Muscle of leg (tissue), 11 donors: ENCODE data around the gene MLH3. TPM values are rescaled to one million over a fixed set of nuclear protein-coding genes. Genes with fewer than 3 reads are reported as not detected.
"Not testable (repeated sequence)": the region's sequence is repeated elsewhere in the genome, so short reads cannot be mapped to it uniquely, and the experiment has no call there.

Experiments used
- DNase-seq: peaks from one replicate; pipeline ENCODE4 v3.0.0; 2013
- H3K27ac ChIP-seq: one replicate; pipeline ENCODE4 v1.5.1; 2013; ENCODE audit warnings: mild to moderate bottlenecking, low read length, control low read depth
- H3K27me3 ChIP-seq: one replicate; pipeline ENCODE4 v1.6.1; 2013; ENCODE audit warnings: low read length; ENCODE audit not compliant: control insufficient read depth, insufficient read depth
- H3K36me3 ChIP-seq: one replicate; pipeline ENCODE4 v1.6.1; 2013; ENCODE audit warnings: low read length; ENCODE audit not compliant: control insufficient read depth, insufficient read depth
- H3K4me1 ChIP-seq: one replicate; pipeline ENCODE4 v1.6.1; 2013; ENCODE audit warnings: low read length; ENCODE audit not compliant: control insufficient read depth, insufficient read depth
- H3K4me3 ChIP-seq: one replicate; pipeline ENCODE4 v1.5.1; 2013; ENCODE audit warnings: low read length, control low read depth
- H3K9me3 ChIP-seq: replicated peaks from 2 replicates; pipeline ENCODE4 v1.6.1; 2013; ENCODE audit warnings: low read depth, low read length; ENCODE audit not compliant: control insufficient read depth
- WGBS: methylation state at CpG from one replicate; pipeline ENCODE4 v1.1.5; 2013; ENCODE audit warnings: missing lambda C conversion rate; ENCODE audit not compliant: insufficient coverage; 5-methylcytosine and 5-hydroxymethylcytosine counted together
- polyA plus RNA-seq, 8 donors: library from polyadenylated mRNA; unstranded; fragments of 120-200 nt; gene quantifications; one replicate each; pipeline versions ENCODE4 v1.2.1 to v1.2.3, GENCODE V29; 2013; ENCODE audit warnings: inconsistent platforms in 1 of 8, low replicate concordance in 1 of 8; ENCODE audit not compliant: insufficient read length in 8 of 8, insufficient read depth in 1 of 8
- total RNA-seq: library from RNA; stranded (reverse); fragments of 120-200 nt; gene quantifications from one replicate; pipeline ENCODE4 v1.2.4, GENCODE V29; 2013

The MLH3 gene
- total and polyA plus RNA-seq, 9 donors: 18.4 to 40.9 (median 20.0) TPM

DNA sequence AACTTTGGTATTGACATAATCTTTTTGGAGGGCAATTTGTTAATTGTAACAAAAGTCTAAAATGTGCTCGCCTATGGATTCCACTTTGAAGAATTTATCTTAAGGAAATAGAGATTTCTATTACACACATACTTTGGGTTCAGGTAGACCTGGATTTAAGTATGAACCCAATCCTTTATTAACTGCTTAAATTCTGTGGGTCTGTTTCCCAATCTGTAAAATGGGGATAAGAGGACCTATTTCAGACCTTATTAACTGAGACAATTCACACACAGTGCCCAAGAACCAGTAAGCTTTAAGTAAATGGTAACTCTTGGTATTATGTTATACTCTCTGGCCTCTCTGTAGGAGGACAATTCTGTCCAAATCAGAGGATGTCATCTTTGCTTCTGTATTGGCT lies 49.4 kb downstream of the MLH3 start:
- Histone ChIP-seq H3K36me3 (peaks cover 22% of the 10 kb centered on the region), H3K4me3 (peak overlapping the region; percentile 94), H3K9me3 (peaks cover 4% of the 10 kb centered on the region), H3K27ac (peak overlapping the region; percentile 93), H3K4me1 (peaks cover 15% of the 10 kb centered on the region), H3K27me3 (no peaks in the 10 kb centered on the region)
- no CpG with 5 or more reads among the region's 1 CpG for WGBS
- DNase-seq: no peak

DNA sequence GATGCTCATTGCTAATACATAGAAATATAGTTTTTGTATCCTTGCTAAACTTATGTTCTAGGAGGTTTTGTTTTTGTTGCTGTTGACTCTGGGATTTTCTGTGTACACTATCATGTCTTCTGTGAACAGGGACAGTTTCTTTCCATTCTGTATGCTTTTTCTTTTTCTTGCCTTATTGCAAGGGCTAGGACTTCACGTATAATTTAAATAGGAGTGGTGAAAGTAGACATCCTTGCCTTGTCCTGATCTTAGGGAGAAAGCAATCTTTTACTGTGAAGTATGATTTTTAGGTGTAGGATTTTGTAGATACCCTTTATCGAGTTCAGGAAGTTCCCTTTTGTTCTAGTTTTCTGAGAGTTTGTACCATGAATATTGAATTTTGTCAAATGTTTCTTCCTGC lies 50.0 kb downstream of the MLH3 start:
- peaks cover 7% of the 10 kb centered on the region for H3K9me3 ChIP-seq
- H3K36me3 ChIP-seq: peaks cover 16% of the 10 kb centered on the region
- 67% methylated on average over 1 of the region's 2 CpGs for WGBS
- no peak overlapping the region for H3K27ac ChIP-seq
- no peak overlapping the region for H3K4me3 ChIP-seq
- no peaks in the 10 kb centered on the region for H3K27me3 ChIP-seq
- H3K4me1 ChIP-seq: peaks cover 15% of the 10 kb centered on the region
- DNase-seq: no peak

DNA sequence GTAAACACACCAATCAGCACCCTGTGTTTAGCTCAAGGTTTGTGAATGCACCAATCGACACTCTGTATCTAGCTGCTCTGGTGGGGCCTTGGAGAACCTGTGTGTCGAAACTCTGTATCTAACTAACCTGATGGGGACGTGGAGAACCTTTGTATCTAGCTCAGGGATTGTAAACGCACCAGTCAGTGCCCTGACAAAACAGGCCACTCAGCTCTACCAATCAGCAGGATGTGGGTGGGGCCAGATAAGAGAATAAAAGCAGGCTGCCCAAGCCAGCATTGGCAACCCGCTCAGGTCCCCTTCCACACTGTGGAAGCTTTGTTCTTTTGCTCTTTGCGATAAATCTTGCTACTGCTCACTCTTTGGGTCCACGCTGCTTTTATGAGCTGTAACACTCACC lies 55.5 kb downstream of the MLH3 start:
- not testable (repeated sequence) for H3K36me3 ChIP-seq, DNase-seq, H3K27me3 ChIP-seq, H3K9me3 ChIP-seq, H3K4me1 ChIP-seq, H3K27ac ChIP-seq, H3K4me3 ChIP-seq
- no CpG with 5 or more reads among the region's 7 CpGs for WGBS

DNA sequence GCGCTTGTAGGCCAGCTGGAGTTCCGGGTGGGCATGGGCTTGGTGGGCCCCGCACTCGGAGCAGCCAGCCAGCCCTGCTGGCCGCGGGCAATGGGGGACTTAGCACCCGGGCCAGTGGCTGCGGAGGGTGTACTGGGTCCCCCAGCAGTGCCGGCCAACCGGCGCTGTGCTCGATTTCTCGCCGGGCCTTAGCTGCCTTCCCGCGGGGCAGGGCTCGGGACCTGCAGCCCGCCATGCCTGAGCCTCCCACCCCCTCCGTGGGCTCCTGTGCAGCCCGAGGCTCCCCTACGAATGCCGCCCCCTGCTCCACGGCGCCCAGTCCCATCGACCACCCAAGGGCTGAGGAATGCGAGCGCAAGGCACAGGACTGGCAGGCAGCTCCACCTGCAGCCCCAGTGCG lies 57.1 kb downstream of the MLH3 start:
- WGBS: 93% methylated on average over 22 of the region's 28 CpGs
- not testable (repeated sequence) for DNase-seq, H3K4me3 ChIP-seq, H3K27ac ChIP-seq, H3K27me3 ChIP-seq, H3K36me3 ChIP-seq, H3K4me1 ChIP-seq, H3K9me3 ChIP-seq

DNA sequence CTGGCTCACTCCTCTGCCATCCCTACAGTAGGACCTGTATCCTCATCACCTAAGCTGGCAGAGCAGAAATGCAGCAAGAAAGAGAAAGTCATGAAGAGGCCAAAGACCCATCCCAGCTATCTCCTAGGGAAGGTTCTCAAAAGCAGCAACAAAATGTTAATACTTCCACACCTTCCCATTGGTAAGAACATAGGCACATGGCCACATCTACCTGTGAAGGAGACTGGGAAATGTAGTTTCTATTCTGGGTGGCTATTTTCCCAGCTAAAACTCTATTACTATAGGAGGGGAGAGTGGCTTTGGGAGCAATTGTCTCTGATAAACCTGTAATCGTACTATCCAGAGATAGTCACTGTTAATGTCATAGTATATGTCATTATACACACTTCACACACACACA lies 62.3 kb downstream of the MLH3 start:
- no peaks in the 10 kb centered on the region for H3K27me3 ChIP-seq
- no peak overlapping the region for H3K4me3 ChIP-seq
- H3K9me3 ChIP-seq: no peaks in the 10 kb centered on the region
- no CpG with 5 or more reads among the region's 1 CpG for WGBS
- no peak for DNase-seq
- peaks cover 22% of the 10 kb centered on the region for H3K4me1 ChIP-seq
- H3K27ac ChIP-seq: peak overlapping the region; percentile 36
- no peaks in the 10 kb centered on the region for H3K36me3 ChIP-seq

DNA sequence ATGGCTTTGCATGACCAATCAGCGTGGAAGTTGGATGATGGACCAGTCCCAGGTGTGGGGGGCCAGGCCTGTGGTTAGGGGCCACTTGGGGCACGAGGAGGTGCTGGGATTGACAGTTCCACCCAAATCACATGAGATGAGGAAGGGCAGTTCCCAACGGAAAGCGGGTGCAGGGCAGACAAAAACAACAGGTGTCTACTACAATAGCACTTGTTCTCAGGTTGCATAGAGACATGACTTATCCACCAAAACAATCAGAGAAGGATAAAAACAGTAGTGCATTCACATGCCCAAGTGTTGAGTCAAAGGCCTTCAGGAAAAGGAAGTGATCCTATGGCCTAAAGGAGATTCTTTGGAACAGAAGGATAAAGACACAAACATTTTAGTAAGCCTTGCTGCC lies 63.1 kb downstream of the MLH3 start:
- H3K36me3 ChIP-seq: no peaks in the 10 kb centered on the region
- peak overlapping the region; percentile 66 for H3K27ac ChIP-seq
- no peak overlapping the region for H3K4me3 ChIP-seq
- no peaks in the 10 kb centered on the region for H3K9me3 ChIP-seq
- WGBS: 89% methylated on average over 1 of the region's 4 CpGs
- peaks cover 24% of the 10 kb centered on the region for H3K4me1 ChIP-seq
- DNase-seq: peak; percentile 31
- H3K27me3 ChIP-seq: no peaks in the 10 kb centered on the region

DNA sequence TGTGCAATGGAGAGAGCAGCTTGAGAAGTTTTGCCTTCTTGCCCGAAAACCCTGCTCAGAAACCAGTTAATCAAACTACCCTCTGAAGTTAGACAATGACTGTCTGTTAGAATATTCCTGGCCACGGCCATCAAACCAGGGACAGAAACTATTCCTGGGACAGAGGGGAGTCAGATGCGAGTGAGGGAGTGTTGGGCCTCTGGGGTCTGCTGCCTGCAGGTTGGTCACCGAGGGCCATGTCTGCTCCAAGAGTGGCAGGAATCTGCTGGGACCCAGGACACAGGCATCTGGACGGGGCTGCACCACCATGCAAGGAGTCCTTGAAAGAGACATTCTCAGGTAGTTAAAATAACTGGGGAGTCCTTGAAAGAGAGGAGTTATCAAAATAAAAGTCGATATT lies 65.5 kb downstream of the MLH3 start:
- Histone ChIP-seq H3K27ac (no peak overlapping the region), H3K27me3 (no peaks in the 10 kb centered on the region), H3K4me3 (no peak overlapping the region), H3K4me1 (peaks cover 43% of the 10 kb centered on the region), H3K9me3 (no peaks in the 10 kb centered on the region), H3K36me3 (no peaks in the 10 kb centered on the region)
- WGBS: 83% methylated on average over 4 of the region's 6 CpGs
- no peak for DNase-seq

DNA sequence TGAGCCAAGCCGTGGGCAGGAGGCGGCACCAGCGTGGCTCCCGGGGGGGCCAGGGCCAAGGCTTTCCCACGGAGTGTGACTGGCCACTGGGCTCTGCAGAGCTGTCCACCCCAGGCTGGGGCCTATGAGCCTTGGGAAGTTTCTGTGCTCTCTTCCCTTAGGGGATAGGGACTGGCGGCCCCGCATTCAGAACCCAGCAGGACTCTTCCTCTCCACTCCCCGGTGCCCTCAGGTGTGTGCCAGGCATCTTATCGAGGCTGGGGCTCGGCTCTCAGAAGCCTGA lies 66.3 kb downstream of the MLH3 start:
- Histone ChIP-seq H3K36me3 (no peaks in the 10 kb centered on the region), H3K4me3 (no peak overlapping the region), H3K9me3 (no peaks in the 10 kb centered on the region), H3K4me1 (peaks cover 51% of the 10 kb centered on the region), H3K27me3 (no peaks in the 10 kb centered on the region), H3K27ac (peak overlapping the region; percentile 88)
- WGBS: 61% methylated on average over 9 of the region's 10 CpGs
- no peak for DNase-seq

DNA sequence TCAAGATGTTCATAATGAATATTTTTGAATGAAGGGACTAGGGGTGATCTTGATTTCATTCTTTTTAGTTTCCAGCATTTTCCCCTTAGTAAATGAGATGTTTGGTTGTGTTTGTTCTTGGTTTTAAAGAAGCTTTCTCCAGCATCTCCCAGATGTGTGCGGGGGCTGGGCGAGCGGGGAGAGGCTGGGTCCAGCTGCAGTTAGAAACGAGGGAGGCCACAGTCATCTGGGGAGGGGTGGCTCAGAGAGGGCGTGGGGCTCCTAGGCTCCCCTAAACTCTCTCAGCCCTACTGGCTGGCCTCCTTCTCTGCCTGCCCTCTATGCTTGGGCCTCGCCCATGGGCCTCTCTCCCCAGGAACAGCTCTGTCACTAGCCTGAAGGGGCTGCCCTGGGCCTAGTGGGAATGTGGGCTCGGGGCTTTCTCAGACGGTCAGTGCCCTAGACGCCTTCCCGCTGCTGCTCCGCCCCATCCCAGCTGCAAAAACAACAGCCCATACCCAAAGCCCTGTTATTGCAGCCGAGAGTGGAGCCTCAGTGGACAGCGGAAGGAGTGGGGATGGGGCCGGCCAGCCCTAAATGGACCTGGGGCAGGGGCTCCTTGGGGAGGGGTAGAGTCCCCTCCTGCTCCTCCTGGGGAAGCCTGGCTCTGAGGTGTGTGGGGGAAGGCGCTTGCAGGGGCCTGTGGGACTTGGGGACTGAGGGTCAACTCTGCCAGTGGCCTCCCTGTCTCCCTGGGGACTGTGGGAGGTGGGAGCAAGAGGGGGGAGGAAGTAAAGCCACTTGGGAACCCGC lies 66.8 kb downstream of the MLH3 start:
- H3K4me1 ChIP-seq: peaks cover 57% of the 10 kb centered on the region
- H3K27ac ChIP-seq: peak overlapping the region; percentile 88
- no peaks in the 10 kb centered on the region for H3K9me3 ChIP-seq
- peak; percentile 76 for DNase-seq
- H3K36me3 ChIP-seq: no peaks in the 10 kb centered on the region
- 35% methylated on average over 4 of the region's 16 CpGs for WGBS
- no peaks in the 10 kb centered on the region for H3K27me3 ChIP-seq
- H3K4me3 ChIP-seq: no peak overlapping the region

DNA sequence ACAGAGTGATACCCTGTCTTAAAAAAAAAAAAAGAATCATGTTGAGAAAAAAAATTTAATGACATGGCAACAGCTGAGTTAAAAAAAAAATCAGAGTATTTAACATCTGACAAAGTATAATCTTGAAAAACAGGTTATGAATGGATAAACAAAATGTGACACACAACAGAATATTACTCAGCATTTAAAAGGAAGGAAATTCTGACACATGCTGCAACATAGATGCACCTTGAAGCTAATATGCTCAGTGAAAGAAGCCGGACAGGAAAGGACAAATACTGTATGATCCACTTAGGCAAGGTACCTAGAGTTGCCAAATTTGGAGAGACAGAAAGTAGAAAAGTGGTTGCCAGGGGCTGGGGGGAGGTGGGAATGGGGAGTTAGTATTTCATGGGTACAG lies 67.9 kb downstream of the MLH3 start:
- no peaks in the 10 kb centered on the region for H3K9me3 ChIP-seq
- no peak overlapping the region for H3K27ac ChIP-seq
- no peak for DNase-seq
- WGBS: no CpG with 5 or more reads among the region's 1 CpG
- H3K4me3 ChIP-seq: no peak overlapping the region
- peaks cover 67% of the 10 kb centered on the region for H3K4me1 ChIP-seq
- H3K27me3 ChIP-seq: no peaks in the 10 kb centered on the region
- no peaks in the 10 kb centered on the region for H3K36me3 ChIP-seq

DNA sequence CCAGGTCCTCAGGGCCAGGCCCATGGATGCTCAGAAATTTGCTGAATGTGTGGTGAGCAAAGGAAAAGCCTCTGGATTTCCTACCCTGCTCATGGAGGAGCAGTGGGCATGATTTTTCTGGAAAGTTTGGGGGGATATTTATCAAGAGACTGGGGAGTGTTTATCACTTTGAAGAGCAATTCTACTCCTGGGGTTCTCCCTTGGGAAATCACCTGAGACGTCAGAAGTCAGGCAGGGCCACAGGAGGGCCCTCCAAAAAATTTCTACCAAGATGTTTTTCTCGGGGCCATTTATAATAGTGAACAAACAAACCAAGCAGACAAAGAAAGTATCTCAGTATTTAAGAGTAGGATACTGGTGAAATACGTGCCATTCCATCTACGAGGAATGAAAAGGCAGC lies 68.6 kb downstream of the MLH3 start:
- H3K4me3 ChIP-seq: no peak overlapping the region
- DNase-seq: no peak
- no peaks in the 10 kb centered on the region for H3K36me3 ChIP-seq
- peaks cover 69% of the 10 kb centered on the region for H3K4me1 ChIP-seq
- WGBS: no CpG with 5 or more reads among the region's 4 CpGs
- no peaks in the 10 kb centered on the region for H3K9me3 ChIP-seq
- H3K27me3 ChIP-seq: no peaks in the 10 kb centered on the region
- no peak overlapping the region for H3K27ac ChIP-seq
